Measurements from ENCODE around the gene CCDC88B.

The CCDC88B gene

GRCh38 chr11:64356498-64357411 lies 16.8 kb downstream of the CCDC88B start:
- Histone ChIP-seq H3K36me3 (ENCODE audit: control insufficient read depth, insufficient read depth, low read length) (peaks cover 27% of the 10 kb centered on the region), H3K27me3 (replicated peaks; ENCODE audit: control insufficient read depth, insufficient read depth, low read length) (no peaks in the 10 kb centered on the region), H3K4me3 (replicated peaks; ENCODE audit: low read depth, low read length) (no peak overlapping the region)
- no peak for DNase-seq (ENCODE audit: extremely low read depth, insufficient read length)
- TF ChIP-seq CTCF (IDR thresholded peaks at IDR 0.05; ENCODE audit: insufficient read depth, low read length, poor library complexity, severe bottlenecking), result peak; percentile 37

- Histone ChIP-seq H3K36me3 (ENCODE audit: control insufficient read depth, insufficient read depth, low read length) (peaks cover 23% of the 10 kb centered on the region), H3K27me3 (replicated peaks; ENCODE audit: control insufficient read depth, insufficient read depth, low read length) (no peaks in the 10 kb centered on the region), H3K4me3 (replicated peaks; ENCODE audit: low read depth, low read length) (no peak overlapping the region)
- TF ChIP-seq CTCF (IDR thresholded peaks at IDR 0.05; ENCODE audit: insufficient read depth, low read length, poor library complexity, severe bottlenecking), result no peak
- DNase-seq (ENCODE audit: extremely low read depth, insufficient read length), result no peak
Measured at GRCh38 chr11:64357446-64357845, 17.4 kb downstream of the CCDC88B start.

- no peak for TF ChIP-seq CTCF (IDR thresholded peaks at IDR 0.05; ENCODE audit: insufficient read depth, low read length, poor library complexity, severe bottlenecking)
- Histone ChIP-seq H3K36me3 (ENCODE audit: control insufficient read depth, insufficient read depth, low read length) (peaks cover 21% of the 10 kb centered on the region), H3K4me3 (replicated peaks; ENCODE audit: low read depth, low read length) (no peak overlapping the region), H3K27me3 (replicated peaks; ENCODE audit: control insufficient read depth, insufficient read depth, low read length) (no peaks in the 10 kb centered on the region)
- DNase-seq (ENCODE audit: extremely low read depth, insufficient read length), result no peak
Measured at GRCh38 chr11:64357904-64358535, 18.0 kb downstream of the CCDC88B start.

- no peak for DNase-seq (ENCODE audit: extremely low read depth, insufficient read length)
- H3K36me3 ChIP-seq (ENCODE audit: control insufficient read depth, insufficient read depth, low read length), result peaks cover 18% of the 10 kb centered on the region
Measured at GRCh38 chr11:64358536-64358906, 18.5 kb downstream of the CCDC88B start.

More at GRCh38 chr11:64358536-64358906, 18.5 kb downstream of the CCDC88B start:
- Histone ChIP-seq H3K27me3 (replicated peaks; ENCODE audit: control insufficient read depth, insufficient read depth, low read length) (no peaks in the 10 kb centered on the region), H3K4me3 (replicated peaks; ENCODE audit: low read depth, low read length) (peak overlapping the region; percentile 63)
- no peak for TF ChIP-seq CTCF (IDR thresholded peaks at IDR 0.05; ENCODE audit: insufficient read depth, low read length, poor library complexity, severe bottlenecking)

Measured in GM06990 (cell line).